ENCODE data around the gene HTR3D. TPM values are rescaled to one million over a fixed set of nuclear protein-coding genes. Genes with fewer than 3 reads are reported as not detected.

The HTR3D gene
- total RNA-seq, 2 experiments from 2014 or later = not detected

DNA sequence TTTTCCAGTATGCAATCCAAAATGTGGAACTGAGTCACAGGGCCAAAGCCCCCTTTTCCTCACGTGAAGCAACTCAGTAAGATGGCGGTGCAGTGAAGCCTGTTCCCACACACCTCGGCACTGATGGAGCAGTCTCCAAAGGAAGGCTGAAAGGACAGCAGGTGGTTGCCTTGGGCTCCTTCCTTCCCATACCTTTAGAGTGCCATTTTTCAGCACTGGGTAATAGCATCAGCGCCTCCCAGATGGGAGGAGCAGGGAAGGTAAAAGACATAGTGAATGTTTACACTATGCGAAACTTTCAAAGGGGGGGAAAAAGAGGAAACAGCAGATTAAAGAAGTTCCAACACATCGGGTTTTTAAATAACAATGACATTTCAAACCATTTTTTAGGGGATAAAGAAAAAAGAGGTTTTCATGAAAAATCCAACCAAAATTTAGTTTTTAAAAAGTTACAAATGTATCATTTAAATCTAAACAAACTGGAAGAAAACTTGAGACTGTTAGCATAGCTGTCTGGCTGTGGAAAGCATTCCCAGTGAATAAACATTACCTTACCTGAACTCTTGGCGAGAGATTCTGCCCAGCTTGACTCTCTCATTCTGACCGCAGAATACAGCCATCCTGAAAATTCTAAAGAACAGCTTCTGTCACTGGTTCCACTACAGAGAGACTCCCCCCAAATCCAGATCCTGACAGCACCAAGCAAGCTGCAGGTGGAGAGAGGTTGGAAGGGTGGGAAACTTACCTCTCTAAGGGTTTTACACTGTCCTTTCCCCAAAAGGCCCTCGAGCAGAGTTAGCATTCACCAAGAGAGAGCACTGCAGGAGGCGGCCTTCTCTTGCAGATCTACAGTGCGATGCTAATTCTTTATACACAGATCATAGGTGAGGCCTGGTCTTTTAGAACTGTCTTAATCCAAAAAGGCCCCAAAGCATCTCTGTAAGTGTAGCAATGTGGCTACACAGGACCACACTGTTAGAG is 46.5 kb upstream of the HTR3D start:
- no peaks in the 10 kb centered on the region for H3K4me1 Mint-ChIP-seq (ENCODE audit: low read depth)
- no peak overlapping the region for H3K27ac ChIP-seq (ENCODE audit: low read depth in 1 of 2, low read length in 2 of 2)
- ChIA-PET POLR2A (no interaction called here), CTCF (no interaction called here)
- H3K4me3 ChIP-seq (ENCODE audit: low read length) = no peak overlapping the region
- H3K36me3 ChIP-seq (ENCODE audit: insufficient read depth, low read length) = peaks cover 45% of the 10 kb centered on the region
- H3K36me3 Mint-ChIP-seq (ENCODE audit: low read depth) = peaks cover 64% of the 10 kb centered on the region
- TF ChIP-seq, protein P1, sequence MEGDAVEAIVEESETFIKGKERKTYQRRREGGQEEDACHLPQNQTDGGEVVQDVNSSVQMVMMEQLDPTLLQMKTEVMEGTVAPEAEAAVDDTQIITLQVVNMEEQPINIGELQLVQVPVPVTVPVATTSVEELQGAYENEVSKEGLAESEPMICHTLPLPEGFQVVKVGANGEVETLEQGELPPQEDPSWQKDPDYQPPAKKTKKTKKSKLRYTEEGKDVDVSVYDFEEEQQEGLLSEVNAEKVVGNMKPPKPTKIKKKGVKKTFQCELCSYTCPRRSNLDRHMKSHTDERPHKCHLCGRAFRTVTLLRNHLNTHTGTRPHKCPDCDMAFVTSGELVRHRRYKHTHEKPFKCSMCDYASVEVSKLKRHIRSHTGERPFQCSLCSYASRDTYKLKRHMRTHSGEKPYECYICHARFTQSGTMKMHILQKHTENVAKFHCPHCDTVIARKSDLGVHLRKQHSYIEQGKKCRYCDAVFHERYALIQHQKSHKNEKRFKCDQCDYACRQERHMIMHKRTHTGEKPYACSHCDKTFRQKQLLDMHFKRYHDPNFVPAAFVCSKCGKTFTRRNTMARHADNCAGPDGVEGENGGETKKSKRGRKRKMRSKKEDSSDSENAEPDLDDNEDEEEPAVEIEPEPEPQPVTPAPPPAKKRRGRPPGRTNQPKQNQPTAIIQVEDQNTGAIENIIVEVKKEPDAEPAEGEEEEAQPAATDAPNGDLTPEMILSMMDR (IDR thresholded peaks at IDR 0.05) = no peak
- no peaks in the 10 kb centered on the region for H3K27me3 ChIP-seq (ENCODE audit: control insufficient read depth in 1 of 2, insufficient read depth in 2 of 2, low read length in 2 of 2)
- DNase-seq (no peak), ATAC-seq (ENCODE audit: poor library complexity) (no peak)
- intact Hi-C loops (cut with DNase I, micrococcal nuclease) = loop anchor here in 1 of 2 experiments (5.0 kb wide), 1 partner anchor 48 kb away; no protein-coding TSS in a partner anchor
- H3K27me3 Mint-ChIP-seq = no peaks in the 10 kb centered on the region
- no peaks in the 10 kb centered on the region for H3K9me3 ChIP-seq (ENCODE audit: control insufficient read depth in 1 of 2, insufficient read depth in 1 of 2, low read length in 2 of 2)
- no peaks in the 10 kb centered on the region for H3K4me1 ChIP-seq (ENCODE audit: insufficient read depth, low read length)
- no peaks in the 10 kb centered on the region for H3K9me3 Mint-ChIP-seq
- H3K4me3 Mint-ChIP-seq = no peak overlapping the region
- H3K27ac Mint-ChIP-seq = no peak overlapping the region

DNA sequence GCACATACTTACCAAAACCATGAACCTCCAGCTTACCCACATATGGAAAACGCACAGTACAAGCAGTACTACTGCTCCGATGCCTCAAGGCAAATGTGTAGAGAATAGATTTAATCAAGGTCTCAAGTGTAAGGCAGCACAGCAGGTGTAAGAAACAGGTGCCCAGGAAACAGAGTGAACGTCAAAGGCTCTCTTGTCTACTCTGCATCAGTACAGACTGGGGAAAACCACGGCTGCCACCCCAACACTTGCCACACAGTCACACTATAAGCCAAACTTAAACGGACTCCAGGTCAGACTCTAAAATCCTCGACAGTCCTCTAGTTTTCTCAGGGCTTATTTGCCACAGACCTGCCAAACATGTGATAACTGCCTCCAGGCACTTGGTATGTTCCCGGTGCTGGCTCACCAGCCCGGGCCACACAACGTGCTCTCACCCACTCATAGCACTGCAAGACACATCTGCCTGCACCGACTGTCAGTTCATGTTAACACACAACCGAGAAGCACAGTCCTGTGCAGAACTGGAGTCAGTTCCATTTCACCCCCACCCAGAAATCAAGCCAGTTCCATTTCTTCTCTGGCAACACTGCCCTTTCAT is 44.4 kb upstream of the HTR3D start:
- Mint-ChIP-seq H3K4me1 (ENCODE audit: low read depth) (no peaks in the 10 kb centered on the region), H3K4me3 (no peak overlapping the region), H3K27me3 (no peaks in the 10 kb centered on the region), H3K27ac (no peak overlapping the region), H3K36me3 (ENCODE audit: low read depth) (peaks cover 57% of the 10 kb centered on the region), H3K9me3 (no peaks in the 10 kb centered on the region)
- H3K27ac ChIP-seq (ENCODE audit: low read depth in 1 of 2, low read length in 2 of 2) = no peak overlapping the region
- intact Hi-C loops (cut with DNase I, micrococcal nuclease) = no loop called here
- TF ChIP-seq, protein P1 (IDR thresholded peaks at IDR 0.05) = no peak
- no peak overlapping the region for H3K4me3 ChIP-seq (ENCODE audit: low read length)
- ATAC-seq (ENCODE audit: poor library complexity) = no peak
- no peaks in the 10 kb centered on the region for H3K9me3 ChIP-seq (ENCODE audit: control insufficient read depth in 1 of 2, insufficient read depth in 1 of 2, low read length in 2 of 2)
- H3K4me1 ChIP-seq (ENCODE audit: insufficient read depth, low read length) = no peaks in the 10 kb centered on the region
- no peaks in the 10 kb centered on the region for H3K27me3 ChIP-seq (ENCODE audit: control insufficient read depth in 1 of 2, insufficient read depth in 2 of 2, low read length in 2 of 2)
- peaks cover 43% of the 10 kb centered on the region for H3K36me3 ChIP-seq (ENCODE audit: insufficient read depth, low read length)
- no peak for DNase-seq
- ChIA-PET POLR2A (no interaction called here), CTCF (no interaction called here)

DNA sequence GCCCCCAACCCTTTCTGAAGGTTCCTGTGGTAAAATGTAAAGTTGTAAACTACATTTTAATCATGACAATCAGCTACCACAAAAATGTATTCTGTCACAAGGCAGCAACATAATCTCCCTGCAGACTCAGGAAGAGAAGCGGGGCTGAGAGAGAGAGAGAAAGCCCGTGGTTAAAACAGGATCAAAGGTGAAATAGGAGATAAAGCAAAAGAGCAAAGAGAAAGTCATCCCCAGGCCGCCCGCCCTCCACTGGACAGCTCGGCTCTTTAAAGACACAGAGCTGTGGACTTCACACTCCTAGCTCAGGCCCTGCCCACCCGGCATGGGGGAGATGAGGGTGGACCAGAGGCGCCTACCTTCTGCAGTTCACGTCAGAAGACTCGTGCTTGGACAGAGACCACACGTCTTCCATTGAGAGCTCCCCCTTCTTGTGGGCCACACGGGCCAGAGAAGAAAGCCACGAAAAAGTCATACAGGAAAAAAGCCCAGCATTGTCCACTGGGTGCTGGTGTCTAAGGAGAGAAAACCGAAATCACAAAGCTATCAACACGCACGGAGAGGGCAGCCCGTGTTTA is 43.2 kb upstream of the HTR3D start:
- no peaks in the 10 kb centered on the region for H3K9me3 ChIP-seq (ENCODE audit: control insufficient read depth in 1 of 2, insufficient read depth in 1 of 2, low read length in 2 of 2)
- H3K4me1 ChIP-seq (ENCODE audit: insufficient read depth, low read length) = no peaks in the 10 kb centered on the region
- no peaks in the 10 kb centered on the region for H3K27me3 ChIP-seq (ENCODE audit: control insufficient read depth in 1 of 2, insufficient read depth in 2 of 2, low read length in 2 of 2)
- Mint-ChIP-seq H3K27me3 (no peaks in the 10 kb centered on the region), H3K4me3 (no peak overlapping the region), H3K9me3 (no peaks in the 10 kb centered on the region), H3K27ac (no peak overlapping the region), H3K4me1 (ENCODE audit: low read depth) (no peaks in the 10 kb centered on the region), H3K36me3 (ENCODE audit: low read depth) (peaks cover 46% of the 10 kb centered on the region)
- DNase-seq (no peak), ATAC-seq (ENCODE audit: poor library complexity) (no peak)
- intact Hi-C loops (cut with DNase I, micrococcal nuclease) = no loop called here
- CTCF ChIA-PET = no interaction called here
- TF ChIP-seq, protein P1 (IDR thresholded peaks at IDR 0.05) = no peak
- H3K4me3 ChIP-seq (ENCODE audit: low read length) = no peak overlapping the region
- H3K27ac ChIP-seq (ENCODE audit: low read depth in 1 of 2, low read length in 2 of 2) = no peak overlapping the region
- POLR2A ChIA-PET = no interaction called here
- peaks cover 35% of the 10 kb centered on the region for H3K36me3 ChIP-seq (ENCODE audit: insufficient read depth, low read length)
